Measurements from ENCODE around the gene CLIP4. TPM values are rescaled to one million over a fixed set of nuclear protein-coding genes. Genes with fewer than 3 reads are reported as not detected.

The CLIP4 gene
- total and polyA plus RNA-seq, 10 of the 15 experiments (the other 5 are each of a cell fraction or from before 2014, with no cell fraction given) = 5.5 to 34.9 (median 16.8) TPM

DNA sequence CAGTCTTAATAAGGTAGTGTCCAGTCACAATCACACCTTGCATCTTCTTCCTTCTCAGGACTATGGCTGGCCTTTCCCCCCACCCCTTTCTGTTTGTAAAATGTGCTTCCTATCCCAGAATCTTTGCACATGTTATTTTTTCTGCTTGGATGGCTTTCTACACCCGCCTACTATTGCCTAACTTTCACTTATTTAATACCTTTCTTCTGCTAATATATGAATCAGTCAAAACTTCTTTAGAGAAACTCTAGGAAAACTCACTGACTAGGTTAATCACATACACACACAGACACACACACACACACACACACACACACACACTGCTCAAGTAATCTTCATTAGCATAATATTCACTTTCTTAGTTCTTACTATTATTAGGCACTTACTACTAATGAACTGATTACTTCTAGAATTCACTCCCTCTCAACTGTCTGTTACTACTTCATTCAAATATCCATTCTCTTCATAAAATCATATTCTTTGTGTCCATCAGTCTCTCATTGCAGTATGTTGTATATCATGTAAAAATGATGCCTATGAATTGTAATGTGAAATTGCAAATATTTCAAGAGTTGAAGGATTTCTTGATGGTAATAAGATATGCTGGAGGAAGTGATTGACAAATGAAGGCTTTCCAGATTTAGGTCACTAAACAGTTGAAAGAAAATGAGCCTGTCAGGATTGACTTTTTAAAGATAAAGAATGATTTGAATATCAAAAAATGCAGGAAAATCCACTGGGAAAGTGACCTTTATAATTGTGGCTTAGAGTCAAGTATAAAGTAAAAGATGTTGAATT is 51.2 kb downstream of the CLIP4 start (continued):
- no peak for TF ChIP-seq SPI1 (IDR thresholded peaks at IDR 0.05; ENCODE audit: borderline replicate concordance, insufficient read depth, low read depth, low read length)
- no peak for TF ChIP-seq YBX1 (IDR thresholded peaks at IDR 0.05)
- no peak for TF ChIP-seq IRF4 (IDR thresholded peaks at IDR 0.05; ENCODE audit: low read depth, low read length)
- no peak for TF ChIP-seq EGR1 (IDR thresholded peaks at IDR 0.05; ENCODE audit: borderline replicate concordance in 1 of 2, low read depth in 2 of 2, low read length in 2 of 2)
- TF ChIP-seq, protein P1, sequence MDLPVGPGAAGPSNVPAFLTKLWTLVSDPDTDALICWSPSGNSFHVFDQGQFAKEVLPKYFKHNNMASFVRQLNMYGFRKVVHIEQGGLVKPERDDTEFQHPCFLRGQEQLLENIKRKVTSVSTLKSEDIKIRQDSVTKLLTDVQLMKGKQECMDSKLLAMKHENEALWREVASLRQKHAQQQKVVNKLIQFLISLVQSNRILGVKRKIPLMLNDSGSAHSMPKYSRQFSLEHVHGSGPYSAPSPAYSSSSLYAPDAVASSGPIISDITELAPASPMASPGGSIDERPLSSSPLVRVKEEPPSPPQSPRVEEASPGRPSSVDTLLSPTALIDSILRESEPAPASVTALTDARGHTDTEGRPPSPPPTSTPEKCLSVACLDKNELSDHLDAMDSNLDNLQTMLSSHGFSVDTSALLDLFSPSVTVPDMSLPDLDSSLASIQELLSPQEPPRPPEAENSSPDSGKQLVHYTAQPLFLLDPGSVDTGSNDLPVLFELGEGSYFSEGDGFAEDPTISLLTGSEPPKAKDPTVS (IDR thresholded peaks at IDR 0.05; ENCODE audit: low read depth, low read length) = no peak
- no peak for TF ChIP-seq NRF1 (conservative IDR thresholded peaks at IDR 0.05; ENCODE audit: low read depth, low read length)
- no peak for TF ChIP-seq KAT2A (conservative IDR thresholded peaks at IDR 0.05; ENCODE audit: control insufficient read depth, low read depth, low read length)
- TF ChIP-seq, protein P2, sequence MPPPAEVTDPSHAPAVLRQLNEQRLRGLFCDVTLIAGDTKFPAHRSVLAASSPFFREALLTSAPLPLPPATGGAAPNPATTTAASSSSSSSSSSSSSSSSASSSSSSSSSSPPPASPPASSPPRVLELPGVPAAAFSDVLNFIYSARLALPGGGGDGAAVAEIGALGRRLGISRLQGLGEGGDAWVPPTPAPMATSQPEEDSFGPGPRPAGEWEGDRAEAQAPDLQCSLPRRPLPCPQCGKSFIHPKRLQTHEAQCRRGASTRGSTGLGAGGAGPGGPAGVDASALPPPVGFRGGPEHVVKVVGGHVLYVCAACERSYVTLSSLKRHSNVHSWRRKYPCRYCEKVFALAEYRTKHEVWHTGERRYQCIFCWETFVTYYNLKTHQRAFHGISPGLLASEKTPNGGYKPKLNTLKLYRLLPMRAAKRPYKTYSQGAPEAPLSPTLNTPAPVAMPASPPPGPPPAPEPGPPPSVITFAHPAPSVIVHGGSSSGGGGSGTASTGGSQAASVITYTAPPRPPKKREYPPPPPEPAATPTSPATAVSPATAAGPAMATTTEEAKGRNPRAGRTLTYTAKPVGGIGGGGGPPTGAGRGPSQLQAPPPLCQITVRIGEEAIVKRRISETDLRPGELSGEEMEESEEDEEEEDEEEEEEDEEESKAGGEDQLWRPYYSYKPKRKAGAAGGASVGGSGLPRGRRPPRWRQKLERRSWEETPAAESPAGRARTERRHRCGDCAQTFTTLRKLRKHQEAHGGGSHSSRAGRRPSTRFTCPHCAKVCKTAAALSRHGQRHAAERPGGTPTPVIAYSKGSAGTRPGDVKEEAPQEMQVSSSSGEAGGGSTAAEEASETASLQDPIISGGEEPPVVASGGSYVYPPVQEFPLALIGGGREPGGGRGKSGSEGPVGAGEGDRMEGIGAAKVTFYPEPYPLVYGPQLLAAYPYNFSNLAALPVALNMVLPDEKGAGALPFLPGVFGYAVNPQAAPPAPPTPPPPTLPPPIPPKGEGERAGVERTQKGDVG (CRISPR knock-in tag; IDR thresholded peaks at IDR 0.05) = no peak
- TF ChIP-seq GATAD2B (conservative IDR thresholded peaks at IDR 0.05; ENCODE audit: low read depth) = no peak
- TF ChIP-seq RCOR1 (conservative IDR thresholded peaks at IDR 0.05; ENCODE audit: low read depth, low read length) = no peak
- TF ChIP-seq SIX5 (IDR thresholded peaks at IDR 0.05; ENCODE audit: low read depth, low read length, severe bottlenecking) = no peak
- TF ChIP-seq, protein P3, sequence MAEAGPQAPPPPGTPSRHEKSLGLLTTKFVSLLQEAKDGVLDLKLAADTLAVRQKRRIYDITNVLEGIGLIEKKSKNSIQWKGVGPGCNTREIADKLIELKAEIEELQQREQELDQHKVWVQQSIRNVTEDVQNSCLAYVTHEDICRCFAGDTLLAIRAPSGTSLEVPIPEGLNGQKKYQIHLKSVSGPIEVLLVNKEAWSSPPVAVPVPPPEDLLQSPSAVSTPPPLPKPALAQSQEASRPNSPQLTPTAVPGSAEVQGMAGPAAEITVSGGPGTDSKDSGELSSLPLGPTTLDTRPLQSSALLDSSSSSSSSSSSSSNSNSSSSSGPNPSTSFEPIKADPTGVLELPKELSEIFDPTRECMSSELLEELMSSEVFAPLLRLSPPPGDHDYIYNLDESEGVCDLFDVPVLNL (IDR thresholded peaks at IDR 0.05; ENCODE audit: low read depth, low read length) = no peak
- TF ChIP-seq PAX8 (IDR thresholded peaks at IDR 0.05) = no peak

All from GM12878 (cell line).